ENCODE results near the gene SPATA18.

Gene SPATA18, protein sequence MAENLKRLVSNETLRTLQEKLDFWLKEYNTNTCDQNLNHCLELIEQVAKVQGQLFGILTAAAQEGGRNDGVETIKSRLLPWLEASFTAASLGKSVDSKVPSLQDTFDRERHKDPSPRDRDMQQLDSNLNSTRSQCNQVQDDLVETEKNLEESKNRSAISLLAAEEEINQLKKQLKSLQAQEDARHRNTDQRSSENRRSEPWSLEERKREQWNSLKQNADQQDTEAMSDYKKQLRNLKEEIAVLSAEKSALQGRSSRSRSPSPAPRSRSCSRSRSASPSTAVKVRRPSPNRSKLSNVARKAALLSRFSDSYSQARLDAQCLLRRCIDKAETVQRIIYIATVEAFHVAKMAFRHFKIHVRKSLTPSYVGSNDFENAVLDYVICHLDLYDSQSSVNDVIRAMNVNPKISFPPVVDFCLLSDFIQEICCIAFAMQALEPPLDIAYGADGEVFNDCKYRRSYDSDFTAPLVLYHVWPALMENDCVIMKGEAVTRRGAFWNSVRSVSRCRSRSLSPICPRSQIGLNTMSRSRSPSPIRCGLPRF
- total RNA-seq = 0 to 0.15 (median 0) reads per million in 4 donors

DNA sequence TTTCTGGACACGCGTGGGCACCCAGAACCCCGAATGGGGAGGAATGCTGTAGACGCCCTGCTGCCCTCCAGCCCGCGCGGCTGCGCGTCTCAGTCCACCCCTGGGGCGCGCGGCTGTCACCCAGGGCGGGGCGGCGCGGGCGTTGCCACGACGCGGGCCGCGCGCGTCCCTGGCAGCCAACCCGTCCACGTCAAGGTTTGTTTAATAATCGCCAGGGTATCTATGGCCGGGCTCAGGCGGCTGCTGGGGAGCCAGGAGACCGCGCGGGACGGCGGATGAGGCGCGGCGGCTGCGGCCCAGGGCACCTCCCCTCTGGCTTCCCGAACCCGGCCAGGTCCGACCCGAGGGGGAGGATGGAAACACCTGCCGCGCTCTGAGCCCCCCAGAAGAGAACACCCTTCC, at the start of gene SPATA18:
Gene SPATA18, plus strand, starts transcription at position 92 of the 402 bp plus-strand sequence. CDS start 401 bp downstream, outside the sequence.
- no peak for DNase-seq

DNA sequence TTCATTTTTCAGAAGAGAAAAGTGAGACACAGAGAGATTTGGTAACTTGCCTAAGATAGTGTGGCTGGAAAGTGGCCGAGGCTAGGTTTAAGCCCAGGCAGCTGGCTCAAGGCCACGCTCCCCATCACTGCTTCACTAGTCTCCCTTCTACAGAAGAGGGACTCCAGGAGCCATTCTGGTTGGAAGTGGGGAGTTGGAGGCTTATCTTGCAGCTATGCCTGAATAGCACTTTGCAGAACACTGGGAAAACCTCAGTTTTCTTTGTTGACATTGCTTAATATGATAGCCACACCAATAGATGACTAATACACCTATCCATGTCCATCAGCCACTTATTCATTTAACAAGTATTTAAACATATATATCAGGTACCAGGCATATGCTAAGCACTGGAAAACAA, 49.5 kb upstream of the SPATA18 start:
- DNase-seq = no peak

DNA sequence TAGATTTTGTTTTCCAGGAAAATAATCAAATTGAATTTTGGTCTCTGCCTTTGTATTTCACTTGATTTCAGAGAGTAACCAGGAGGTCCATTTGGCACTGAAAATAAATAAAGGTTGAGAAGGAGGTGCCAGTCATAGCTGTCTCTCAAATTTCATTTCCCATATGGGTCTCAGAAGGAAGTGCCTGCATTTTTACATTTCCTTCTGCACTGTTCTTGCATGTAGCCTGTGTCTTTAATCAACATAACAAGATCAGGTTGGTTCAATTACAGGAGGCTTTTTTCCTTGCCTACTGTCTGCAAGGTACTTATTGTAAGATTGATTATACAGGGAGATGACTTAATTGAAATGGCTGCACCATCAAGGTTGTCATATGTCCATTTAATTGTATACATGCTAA, 46.7 kb upstream of the SPATA18 start:
- DNase-seq = no peak

DNA sequence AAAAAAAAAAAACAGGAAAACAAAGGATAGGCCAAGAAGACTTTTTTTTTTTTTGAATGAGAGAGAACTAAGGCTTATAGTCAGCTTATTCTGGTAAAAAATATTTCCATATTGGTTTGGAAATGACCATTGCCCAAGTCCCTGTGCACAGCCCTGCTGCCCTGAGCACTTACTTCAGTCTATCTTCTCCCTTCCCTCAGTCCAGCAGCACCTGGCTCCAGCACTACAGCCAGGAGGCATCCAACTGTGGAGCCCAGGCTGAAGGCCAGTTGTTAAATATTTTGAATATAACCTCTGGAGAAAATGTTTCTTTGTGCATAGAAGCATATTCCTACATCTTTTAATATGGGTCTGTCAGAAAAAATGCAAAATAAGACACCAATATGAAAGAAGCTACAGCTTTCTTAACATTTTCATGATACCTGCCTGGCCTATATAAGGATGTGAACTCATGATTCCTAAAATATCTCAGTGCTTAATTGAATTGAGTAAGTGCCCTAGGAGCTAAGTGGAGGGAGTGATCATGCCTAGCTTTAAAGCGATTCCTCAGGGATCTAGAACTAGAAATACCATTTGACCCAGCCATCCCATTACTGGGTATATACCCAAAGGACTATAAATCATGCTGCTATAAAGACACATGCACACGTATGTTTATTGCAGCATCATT, 45.4 kb upstream of the SPATA18 start:
- no peak for DNase-seq

DNA sequence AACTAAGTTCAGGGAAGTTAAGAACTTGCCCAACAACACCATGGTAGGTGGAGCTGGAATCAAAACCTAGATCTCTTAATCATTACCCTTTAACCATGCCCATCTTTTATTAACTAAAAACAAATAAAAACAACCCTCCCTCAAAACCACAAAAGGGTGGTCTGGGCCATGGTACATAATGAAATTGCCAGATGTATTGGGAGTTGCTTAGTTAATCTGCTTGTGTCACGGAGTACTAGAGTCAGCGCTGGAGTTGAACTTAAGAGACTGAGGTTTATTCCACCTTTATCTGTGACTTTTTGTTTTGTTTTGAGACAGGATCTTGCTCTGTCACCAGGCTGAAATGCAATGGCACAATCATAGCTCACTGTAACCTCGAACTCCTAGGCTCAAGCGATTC, 44.2 kb upstream of the SPATA18 start:
- no peak for DNase-seq

DNA sequence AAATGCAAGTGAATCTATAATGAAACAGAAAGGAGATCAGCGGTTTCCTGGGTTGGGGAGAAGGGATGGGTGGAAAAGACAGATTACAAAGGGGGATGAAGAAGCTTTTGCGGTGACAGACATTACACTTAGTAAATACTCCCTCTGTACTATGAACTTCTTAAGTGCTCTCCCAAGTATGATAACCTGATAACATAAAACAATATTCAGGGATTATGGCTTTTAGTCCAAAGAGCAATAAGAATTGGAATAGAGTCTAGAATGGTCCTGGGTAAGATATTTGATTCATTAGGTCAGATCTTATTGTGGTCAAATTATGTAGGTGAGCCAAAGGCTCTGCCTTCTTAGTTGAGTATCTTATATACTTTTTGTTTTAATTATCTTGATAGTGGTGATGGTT, 40.1 kb upstream of the SPATA18 start:
- no peak for DNase-seq

DNA sequence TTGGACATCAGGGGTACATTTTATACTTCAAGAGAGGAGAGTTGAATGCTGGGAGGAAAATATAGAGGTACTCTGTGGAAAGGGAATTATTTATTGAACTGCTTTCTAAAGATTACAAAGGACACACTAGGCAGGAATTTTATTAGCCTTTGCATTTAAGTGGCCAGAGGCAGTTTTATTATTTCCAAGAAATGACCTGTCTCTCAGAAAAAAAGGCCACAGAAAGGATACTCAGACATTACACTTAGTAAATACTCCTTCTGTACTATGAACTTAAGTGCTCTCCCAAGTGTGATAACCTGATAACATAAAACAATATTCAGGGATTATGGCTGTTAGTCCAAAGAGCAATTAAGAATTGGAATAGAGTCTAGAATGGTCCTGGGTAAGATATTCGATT, 38.5 kb upstream of the SPATA18 start:
- DNase-seq = no peak

DNA sequence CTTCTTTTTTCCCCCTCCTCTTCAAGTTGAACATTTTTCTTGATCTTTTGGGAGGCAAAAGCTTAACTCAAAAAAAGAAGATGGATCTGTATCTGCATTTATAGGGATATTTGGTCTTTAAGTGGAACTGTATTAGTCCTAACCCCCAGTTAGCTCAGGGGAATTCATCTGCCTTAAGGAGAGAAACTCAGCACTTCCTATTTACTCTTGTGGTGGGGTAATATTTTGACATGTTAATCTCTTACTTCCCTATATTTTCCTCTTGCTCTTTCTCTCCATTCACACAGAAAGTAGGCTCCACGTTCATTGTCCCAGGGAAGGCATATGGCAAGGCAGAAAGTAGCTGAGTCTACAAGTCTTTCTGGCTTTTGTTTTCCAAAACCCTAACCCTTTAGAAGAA, 36.2 kb upstream of the SPATA18 start:
- DNase-seq = no peak

DNA sequence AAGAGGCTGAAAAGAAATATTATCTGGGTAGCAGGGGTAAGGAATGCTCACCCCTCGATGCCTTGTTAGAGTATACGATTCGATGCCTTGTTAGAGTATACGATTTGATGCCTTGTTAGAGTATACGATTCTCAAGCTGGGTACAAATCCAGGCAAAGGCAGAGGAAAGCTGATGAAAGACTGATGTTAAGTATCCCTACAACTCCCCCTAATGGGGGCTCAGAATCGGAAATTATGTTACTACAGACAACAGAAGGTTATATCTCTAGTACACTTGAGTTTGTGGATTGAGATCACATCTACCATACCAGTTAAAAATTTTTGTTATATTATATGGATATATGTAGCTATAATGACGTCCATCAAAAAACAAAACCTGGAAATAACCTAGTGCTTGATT, 35.7 kb upstream of the SPATA18 start:
- DNase-seq = no peak

DNA sequence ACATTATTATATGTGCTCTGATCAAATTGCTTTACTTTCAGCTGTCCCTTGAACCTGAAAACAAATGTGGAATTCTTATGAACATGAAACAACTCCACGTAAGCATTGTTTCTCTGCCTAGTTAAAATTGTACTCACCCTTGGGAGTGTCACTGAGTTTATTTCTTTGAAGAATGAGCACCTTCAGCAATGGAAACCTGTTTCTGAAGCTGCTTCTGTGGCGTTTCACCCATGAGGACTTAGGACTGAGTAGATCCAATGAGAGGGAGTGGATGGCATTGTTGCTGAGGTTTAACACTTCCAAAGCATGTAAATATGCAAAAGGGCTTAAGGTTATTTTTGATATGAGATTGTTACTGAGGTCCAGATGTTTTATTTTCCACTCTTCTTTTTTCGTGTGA, 34.1 kb upstream of the SPATA18 start:
- no peak for DNase-seq

DNA sequence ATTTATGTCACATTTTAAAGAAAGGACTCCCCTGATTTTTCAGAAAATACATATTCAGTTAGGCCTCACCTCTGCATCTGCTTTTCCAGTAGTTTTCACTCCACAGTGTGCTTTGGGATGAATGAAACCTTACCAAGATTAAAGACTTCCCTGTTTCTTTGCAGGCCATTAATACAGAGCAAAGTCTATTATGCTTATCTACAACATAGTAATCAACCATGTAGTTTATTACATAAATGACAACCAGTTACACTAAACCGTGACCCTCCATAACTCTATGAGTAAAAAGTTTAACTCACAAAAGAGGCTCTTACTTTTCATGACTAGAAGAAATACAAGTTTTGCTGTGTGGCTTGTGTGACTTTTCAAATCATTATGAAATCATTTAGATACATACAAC, 33.3 kb upstream of the SPATA18 start:
- no peak for DNase-seq

DNA sequence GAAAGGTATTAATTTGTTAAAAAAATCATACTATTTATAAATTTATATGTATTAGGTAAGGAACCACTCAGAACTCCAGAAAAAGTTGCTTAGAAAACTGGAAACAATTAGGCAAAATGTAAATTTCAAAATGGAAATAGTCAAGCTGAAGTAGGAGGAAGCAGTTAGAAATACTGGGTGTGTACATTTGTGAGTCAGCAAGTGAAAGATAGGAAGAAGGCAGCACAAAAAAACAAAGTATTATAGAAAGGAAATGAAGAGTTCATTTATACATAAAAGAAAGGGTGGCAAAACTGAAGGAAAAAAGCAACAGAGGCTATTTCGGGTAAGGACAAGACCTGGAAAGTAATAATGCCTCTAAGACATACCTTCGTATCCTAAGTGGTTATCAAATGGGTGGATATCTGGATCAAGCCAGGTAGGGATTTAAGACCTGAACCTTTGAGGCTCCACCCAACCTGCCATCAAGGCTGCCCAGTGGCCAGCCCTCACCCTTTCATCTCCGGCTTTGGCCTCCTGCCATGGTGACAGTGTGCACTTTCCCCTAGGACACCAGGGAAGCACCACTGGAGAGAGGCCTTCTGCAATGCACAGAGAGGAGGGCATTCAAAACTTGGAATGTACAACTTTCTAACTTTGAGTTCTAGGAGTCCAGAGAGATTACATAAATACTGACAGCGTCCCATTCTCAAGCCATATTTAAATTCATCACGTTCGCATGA, 31.0 kb upstream of the SPATA18 start, which contains the start of gene LRRC66:
Gene LRRC66, minus strand, starts transcription at position 428 of the 722 bp plus-strand sequence. CDS start 2,750 bp downstream, outside the sequence.
- DNase-seq = no peak

DNA sequence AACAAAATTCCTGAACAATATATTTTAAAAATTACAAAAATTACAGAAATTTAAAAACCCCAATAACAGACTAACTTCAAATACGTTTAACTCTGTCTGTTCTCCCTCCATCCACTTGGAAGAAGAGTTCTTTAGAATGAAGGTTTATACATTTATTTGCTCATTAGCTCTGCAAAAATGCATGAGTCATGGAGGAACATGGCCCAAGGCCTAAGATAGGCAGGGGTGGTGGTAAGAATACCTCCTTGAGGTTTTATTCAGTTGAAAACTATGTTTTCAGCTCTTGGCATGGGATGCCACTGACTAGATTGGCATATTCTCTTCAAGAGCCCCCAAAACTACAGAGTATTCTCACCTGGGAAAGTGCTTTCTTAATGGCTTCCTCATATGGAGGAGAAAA, 22.1 kb upstream of the SPATA18 start:
- no peak for DNase-seq

DNA sequence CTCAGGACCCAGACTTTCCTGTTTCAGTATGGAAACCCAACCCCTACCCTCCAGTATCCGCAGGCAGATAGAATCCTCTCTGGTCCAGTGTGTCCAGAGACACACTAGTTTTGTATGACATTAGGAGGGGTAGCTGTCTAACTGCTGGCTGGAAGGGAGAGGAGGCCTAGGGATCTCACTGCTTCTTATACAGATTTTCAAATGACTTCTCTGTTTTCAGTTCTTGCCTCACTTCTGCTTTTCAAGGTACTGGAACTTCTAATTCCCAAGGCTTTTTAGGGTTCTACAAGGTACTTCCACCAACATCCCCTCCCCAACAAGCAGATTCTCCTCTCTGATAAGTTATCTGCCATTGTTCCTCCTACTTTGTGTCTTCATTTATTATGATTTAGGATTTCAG, 19.1 kb upstream of the SPATA18 start:
- no peak for DNase-seq

DNA sequence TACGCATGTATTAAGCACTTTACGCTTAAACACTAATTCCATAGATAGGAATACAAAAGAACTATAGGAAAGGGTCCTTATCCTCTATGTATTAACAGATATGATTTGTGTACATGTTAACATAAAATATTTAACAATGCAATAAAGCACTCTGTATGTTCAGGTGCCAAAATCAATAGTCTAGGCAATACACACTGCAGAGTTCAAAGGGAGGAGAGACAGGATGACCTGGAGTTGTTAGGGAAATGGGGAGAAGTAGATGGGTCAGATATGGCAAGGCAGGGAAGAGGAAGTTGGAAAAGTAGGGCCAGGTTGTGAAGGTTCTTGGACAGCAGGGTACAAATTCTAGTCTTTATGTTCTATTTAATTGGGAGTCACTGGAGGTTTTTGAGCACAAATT, 15.9 kb upstream of the SPATA18 start:
- no peak for DNase-seq

DNA sequence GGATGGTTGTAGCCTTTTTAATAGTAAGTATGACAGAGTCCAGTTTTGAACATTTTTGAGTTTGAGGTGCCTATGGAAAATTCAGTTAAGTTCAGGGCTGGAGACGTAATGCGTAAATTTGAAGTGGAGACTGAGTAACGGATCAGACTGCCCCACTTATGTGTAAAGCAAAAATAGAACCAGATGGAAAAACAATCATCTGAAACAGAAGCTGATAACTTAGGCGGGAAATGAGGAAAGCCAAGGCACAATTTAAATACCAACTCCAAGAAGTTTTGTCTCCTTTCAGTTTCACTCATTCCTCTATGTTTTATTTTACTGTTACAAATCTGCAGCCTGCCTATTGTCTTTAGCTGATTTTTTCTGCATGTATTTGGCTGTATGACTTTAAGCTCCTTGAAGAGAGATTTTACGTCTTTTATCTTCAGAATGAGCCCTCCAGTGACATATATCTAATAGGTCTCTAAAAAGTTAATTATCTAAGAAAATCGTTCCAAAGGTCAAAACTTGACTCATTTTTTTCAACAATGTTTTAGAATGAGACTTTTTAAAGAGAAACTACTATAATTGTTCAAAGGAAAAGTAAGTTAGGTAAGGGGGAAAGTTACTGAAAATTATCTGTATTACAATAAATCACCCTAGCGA, 14.1 kb upstream of the SPATA18 start:
- DNase-seq = no peak

DNA sequence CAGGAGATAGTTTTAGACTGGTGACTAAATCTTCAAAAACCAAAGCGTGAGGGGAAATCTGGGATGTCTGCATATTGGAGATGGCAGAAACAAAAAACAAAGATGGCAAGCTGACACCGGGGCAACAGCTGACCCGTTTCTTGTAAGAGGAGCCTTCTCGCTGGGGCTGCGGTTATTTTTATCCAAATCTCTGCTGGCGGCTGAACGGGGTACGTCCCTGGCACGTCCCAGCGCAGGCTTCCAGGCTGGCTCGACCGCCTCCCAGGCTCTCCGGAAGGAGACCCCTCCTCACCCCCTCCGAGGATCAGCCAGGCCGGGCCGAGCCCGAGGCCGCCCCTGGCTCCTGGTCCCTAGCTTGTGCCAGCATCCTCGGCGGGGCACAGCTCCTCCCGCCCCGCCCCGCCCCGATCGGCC, 13.4 kb upstream of the SPATA18 start:
- DNase-seq = peak in 1 of 5 donors; percentile 47

DNA sequence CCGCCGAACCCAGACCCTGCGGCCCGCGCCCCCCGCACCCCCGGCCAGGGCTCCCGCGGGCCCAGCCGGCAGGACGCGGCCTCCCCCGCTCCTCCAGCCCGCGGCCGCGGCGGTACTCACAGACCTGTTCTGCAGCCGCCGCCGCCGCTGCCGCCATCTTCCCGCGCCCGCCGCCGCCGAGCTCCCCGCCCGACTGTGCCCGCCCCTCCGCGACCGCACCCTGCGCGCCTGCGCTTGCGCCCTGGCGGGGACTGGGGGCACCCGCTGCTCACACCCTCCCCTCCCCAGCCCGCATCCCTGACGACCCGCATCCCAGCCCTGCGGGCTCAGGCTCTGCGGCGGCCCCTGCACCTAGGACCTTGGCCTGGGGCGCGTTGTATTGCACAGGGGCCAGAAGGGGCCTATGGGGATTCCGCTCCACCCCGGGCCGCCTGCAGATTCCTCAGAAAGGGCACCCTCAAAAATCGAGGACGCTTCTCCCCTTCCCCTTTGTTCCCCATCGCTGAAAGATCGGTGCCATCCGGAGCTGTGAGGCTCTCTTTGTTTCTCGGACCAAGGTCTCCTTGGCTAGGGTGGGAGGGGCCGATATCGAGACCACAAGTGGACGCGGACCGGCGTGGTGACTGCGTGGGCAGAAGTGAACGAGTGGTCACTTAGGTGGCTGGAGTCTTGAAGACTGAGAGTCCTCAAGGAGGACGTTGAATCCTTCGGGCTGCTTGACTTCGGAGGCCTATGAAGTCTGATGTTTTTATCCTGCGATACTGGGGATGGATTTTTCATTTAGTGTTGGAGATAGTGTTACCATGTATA, 12.8 kb upstream of the SPATA18 start, which contains the start of gene SGCB:
Gene SGCB, minus strand, starts transcription at position 197 of the 810 bp plus-strand sequence. Its CDS starts 40 bp downstream, at position 157.
- peak; percentile 50 to 71 (median 61) for DNase-seq

DNA sequence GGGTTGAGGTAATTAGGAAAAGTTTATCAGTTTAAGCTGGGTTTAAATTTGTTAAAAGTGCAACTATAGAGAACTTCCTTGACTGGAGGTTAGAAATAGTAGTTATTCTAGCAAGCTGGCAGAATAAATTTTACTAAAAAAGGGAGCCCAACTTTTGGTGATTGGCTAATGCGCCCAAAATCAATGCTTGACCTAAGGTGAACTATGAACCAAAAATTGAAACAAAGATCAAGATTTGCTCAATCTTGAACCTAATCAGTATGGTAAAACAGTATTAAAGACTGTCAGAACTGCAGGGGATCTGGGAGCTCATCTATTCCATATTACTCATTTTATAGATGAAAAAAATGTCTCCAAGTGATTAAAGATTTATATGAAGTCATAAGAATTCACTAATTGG, 6.1 kb upstream of the SPATA18 start:
- DNase-seq = no peak

DNA sequence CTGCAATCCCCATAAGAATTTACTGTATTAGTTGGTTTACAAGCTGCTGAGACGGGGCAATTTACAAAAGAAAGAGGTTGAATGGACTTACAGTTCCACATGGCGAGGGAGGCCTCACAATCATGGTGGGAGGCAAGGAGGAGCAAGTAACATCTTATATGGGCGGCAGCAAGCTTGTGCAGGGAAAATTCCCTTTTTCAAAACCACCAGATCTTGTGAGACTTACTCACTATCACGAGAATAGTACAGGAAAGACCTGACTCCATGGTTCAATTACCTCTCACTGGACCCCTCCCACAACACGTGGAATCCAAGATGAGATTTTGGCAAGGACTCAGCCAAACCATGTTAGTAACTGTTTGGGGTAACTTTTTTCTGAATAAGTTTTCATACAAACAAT, 1.8 kb upstream of the SPATA18 start:
- no peak for DNase-seq

DNA sequence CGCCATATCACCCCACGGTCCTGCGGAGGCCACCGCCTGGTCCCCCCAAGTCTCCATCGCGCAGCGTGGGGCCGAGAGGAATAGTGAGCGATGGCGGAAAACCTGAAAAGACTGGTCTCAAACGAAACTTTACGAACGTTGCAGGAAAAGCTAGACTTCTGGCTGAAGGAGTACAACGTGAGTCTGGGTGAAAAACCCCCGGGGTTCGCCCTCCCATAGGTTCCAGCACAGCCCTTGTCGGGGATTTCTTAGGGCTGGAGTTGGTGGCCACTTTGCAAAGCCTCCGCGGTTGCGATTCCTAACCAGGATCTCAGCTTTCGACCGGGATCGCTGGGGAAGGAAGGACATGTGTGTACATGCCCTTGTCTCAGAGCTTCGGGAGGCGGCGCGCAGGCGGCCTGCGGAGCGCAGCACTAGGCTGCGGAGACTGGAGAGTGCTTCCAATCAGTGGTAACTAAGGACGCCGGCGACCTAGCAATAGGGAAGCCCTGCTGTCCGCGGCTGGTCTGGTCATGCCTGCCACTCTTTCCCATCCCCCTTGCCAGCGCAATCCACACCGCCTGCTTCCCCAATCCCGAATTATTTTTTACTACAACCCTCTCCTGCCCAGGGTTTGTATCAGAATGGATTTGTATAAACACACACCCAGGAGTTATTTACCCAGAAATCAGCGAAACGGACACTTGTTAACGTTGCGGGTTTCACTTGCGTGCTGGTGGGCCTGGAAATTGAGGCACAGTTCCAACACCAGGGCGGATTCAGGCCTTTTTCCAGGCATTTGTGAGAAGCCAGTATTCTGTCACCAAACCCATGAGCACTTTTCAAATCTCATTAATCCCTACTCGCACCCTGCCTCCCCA, 741 bp downstream of the SPATA18 start:
- DNase-seq = peak in 1 of 5 donors; percentile 2
